TTC549 (cell line): ENCODE measurements around the gene ALDH7A1.
"Not testable (repeated sequence)": the region's sequence is repeated elsewhere in the genome, so short reads cannot be mapped to it uniquely, and the experiment has no call there.

Experiments
- FAIRE-seq: peaks from 2 replicates; lab custom pipeline; 2012; peaks lifted over from hg19 to GRCh38; lab: Jason Lieb, UNC

ALDH7A1 gene

GRCh38 chr5:126594748-126595485 is at the start of gene ALDH7A1:
Gene ALDH7A1, minus strand, starts transcription at chr5:126595219. Its CDS starts 21 bp downstream, at chr5:126595198.
- peak; percentile 89 for FAIRE-seq

DNA sequence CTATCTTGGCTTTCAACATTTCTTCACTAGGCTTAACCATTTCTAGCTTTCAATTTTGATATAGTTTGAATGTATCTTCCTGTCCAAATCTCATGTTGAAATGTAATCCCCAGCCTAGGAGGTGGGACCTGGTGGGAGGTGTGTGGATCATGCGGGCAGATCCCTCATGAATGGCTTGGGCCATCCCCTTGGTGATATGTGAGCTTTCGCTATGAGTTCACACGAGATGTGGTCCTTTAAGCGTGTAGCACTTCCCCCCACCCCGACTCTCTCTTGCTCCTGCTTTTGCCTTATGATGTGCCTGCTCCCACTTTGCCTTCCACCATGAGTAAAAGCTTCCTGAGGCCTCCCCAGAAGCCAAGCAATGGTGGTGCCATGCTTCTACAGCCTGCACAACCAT is 46.4 kb upstream of the ALDH7A1 start:
- FAIRE-seq, result no peak

DNA sequence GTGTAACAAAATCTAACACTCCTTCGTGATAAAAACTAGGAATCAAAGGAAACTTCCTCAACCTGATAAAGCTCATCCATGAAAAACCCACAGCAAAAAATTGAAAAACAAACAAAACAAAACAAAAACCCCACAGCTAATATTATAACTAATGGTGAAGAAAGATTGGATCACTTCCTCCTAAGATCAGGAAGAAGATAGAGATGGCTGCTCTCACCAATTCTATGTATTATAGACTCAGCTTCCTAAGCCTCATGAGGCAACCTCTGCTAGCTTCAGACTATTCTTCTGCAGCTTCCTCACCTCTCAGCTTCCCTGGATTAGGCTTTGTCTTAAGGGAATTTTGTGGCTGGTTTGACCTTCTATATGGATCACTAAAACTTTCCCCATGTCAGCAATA is 45.8 kb upstream of the ALDH7A1 start:
- FAIRE-seq, result no peak

GRCh38 chr5:126636956-126637355 is 41.9 kb upstream of the ALDH7A1 start:
- no peak for FAIRE-seq

DNA sequence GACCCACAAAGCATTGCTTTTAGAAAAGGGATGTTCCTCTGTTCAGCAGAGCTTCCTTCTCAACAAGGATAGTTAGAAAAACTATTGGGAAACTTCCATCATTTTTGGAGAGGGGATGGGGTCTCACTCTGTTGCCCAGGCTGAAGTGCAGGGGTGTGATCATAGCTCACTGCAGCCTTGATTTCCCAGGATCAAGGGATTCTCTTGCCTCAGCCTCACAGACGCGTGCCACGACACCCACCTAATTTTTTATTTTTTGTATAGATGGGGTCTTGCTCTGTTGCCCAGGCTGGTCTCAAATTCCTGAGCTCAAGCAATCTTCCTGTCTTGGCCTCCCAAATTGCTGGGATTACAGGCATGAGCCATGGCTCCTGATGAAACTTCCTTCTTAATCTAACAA is 40.6 kb upstream of the ALDH7A1 start:
- FAIRE-seq, result no peak

- no peak for FAIRE-seq
Measured at GRCh38 chr5:126633552-126633951, 38.5 kb upstream of the ALDH7A1 start.

- FAIRE-seq, result no peak
Measured at GRCh38 chr5:126631920-126632319, 36.9 kb upstream of the ALDH7A1 start.

GRCh38 chr5:126628102-126628501 is 33.1 kb upstream of the ALDH7A1 start:
- FAIRE-seq, result no peak

GRCh38 chr5:126624534-126624933 is 29.5 kb upstream of the ALDH7A1 start:
- FAIRE-seq, result no peak

GRCh38 chr5:126619781-126620180 is 24.8 kb upstream of the ALDH7A1 start:
- FAIRE-seq, result no peak

GRCh38 chr5:126617603-126618002 is 22.6 kb upstream of the ALDH7A1 start:
- FAIRE-seq, result not testable (repeated sequence)

- no peak for FAIRE-seq
Measured at GRCh38 chr5:126615286-126615685, 20.3 kb upstream of the ALDH7A1 start.

- no peak for FAIRE-seq
Measured at GRCh38 chr5:126613941-126614592, 19.0 kb upstream of the ALDH7A1 start.

DNA sequence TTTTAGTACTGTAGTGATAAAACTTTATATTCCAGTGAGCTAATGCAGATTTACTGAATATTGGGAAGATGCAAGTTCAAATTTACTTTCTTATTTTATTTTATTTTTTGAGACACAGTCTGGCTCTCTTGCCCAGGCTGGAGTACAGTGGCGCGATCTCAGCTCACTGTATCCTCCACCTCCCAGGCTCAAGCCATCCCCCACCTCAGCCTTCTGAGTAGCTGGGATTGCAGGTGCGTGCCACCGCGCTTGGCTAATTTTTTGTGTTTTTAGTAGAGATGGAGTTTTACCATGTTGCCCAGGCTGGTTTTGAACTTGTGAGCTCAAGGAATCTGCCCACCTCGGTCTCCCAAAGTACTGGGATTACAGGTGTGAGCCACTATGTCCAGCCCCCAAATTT is 15.6 kb upstream of the ALDH7A1 start:
- no peak for FAIRE-seq

DNA sequence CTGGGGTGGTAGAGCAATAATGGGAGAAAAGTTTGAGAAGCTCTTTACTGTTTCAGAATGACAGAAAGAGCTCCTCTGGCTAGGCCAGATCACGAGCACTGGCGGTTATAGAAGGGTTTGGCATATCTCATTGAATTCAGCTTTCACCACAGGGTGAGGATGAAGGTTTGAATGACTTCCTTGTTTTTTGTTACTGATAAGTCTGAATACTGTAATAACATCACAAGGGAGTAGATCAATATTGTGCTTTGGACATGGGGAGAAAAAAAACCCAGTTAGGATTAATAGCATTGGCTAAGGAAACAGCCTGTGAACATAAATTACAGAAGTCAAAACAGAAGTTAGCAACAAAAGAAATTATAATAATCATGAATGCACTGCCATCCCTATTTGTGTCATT is 15.1 kb upstream of the ALDH7A1 start:
- FAIRE-seq, result no peak

- no peak for FAIRE-seq
Measured at GRCh38 chr5:126605525-126605924, 10.5 kb upstream of the ALDH7A1 start.

GRCh38 chr5:126603402-126603991 is 8.5 kb upstream of the ALDH7A1 start:
- no peak for FAIRE-seq

- FAIRE-seq, result no peak
Measured at GRCh38 chr5:126600631-126601511, 5.9 kb upstream of the ALDH7A1 start, which contains the start of gene PHAX. Gene PHAX, plus strand, starts transcription at chr5:126600947. Its CDS starts 16 bp downstream, at chr5:126600963.

DNA sequence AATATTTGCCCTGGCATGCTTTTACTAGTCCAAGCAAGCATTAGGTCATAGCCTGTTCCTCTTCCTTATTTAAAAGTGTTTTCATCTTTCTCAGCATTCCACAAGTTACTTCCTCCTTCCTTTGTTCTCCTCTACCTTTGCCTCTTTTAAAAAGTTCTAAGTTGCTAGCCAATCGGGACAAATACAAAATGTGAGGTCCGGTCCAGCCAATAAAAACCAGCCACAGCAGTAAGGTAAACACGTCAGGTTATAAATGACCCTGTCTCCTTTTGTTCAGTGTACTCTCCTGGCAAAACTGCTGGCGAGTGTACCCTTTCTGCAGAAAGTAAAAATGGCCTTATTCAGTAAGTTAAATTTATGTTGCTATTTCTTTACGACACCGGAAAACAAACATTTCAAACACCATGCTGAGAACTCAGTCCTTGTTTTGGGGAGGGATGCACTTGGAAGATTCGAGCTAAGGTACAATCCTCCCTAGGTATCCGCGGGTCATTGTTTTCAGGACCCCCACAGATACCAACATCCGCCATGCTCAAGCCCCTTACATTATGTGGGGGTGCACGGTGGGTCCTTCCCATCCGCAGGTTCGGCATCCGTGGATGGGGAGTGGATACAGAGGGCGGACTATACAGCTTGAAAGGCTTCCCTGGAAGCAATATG is 5.1 kb upstream of the ALDH7A1 start:
- FAIRE-seq, result not testable (repeated sequence)

GRCh38 chr5:126599499-126599898 is 4.5 kb upstream of the ALDH7A1 start:
- no peak for FAIRE-seq

- no peak for FAIRE-seq
Measured at GRCh38 chr5:126597156-126597555, 2.1 kb upstream of the ALDH7A1 start.
